Stomach smooth muscle (tissue), 2 donors: ENCODE results near the gene TSSK2.

Source experiments
- H3K27ac ChIP-seq: one replicate; pipeline ENCODE4 v1.7.0; 2013; ENCODE audit warnings: mild to moderate bottlenecking, low read length, inconsistent platforms
- H3K27me3 ChIP-seq, 2 donors: one replicate each; pipeline ENCODE4 v1.7.0; 2013; ENCODE audit warnings: low read length in 2 of 2; ENCODE audit not compliant: insufficient read depth in 2 of 2, control insufficient read depth in 1 of 2
- H3K36me3 ChIP-seq, 2 donors: one replicate each; pipeline ENCODE4 v1.7.0; 2013; ENCODE audit warnings: low read length in 2 of 2; ENCODE audit not compliant: control insufficient read depth in 2 of 2, insufficient read depth in 2 of 2
- H3K4me1 ChIP-seq: one replicate; pipeline ENCODE4 v1.7.0; 2013; ENCODE audit warnings: low read length; ENCODE audit not compliant: control insufficient read depth, insufficient read depth
- H3K4me3 ChIP-seq, 2 donors: one replicate each; pipeline ENCODE4 v1.7.0; 2013; ENCODE audit warnings: low read length in 2 of 2
- H3K9ac ChIP-seq, 2 donors: one replicate each; pipeline ENCODE4 v1.7.0; 2013; ENCODE audit warnings: low read length in 2 of 2, mild to moderate bottlenecking in 1 of 2
- H3K9me3 ChIP-seq, 2 donors: one replicate each; pipeline ENCODE4 v1.7.0; 2013; ENCODE audit warnings: low read length in 2 of 2; ENCODE audit not compliant: control insufficient read depth in 2 of 2
- donor health status: healthy.
- donor health status: Pancreatic carcinoma.

Gene TSSK2

GRCh38 chr22:19172213-19173046 lies 41.3 kb downstream of the TSSK2 start:
- peak overlapping the region; percentile 90 to 94 for H3K4me3 ChIP-seq
- no peaks in the 10 kb centered on the region for H3K9me3 ChIP-seq
- H3K36me3 ChIP-seq = no peaks in the 10 kb centered on the region
- peak overlapping the region; percentile 91 for H3K27ac ChIP-seq
- H3K9ac ChIP-seq = peak overlapping the region; percentile 97 to 98
- peaks cover 59% of the 10 kb centered on the region for H3K4me1 ChIP-seq
- H3K27me3 ChIP-seq = peaks cover 15 to 20% of the 10 kb centered on the region in 2 donors

GRCh38 chr22:19173047-19174035 lies 42.2 kb downstream of the TSSK2 start:
- Histone ChIP-seq H3K9ac (peak overlapping the region in 1 of 2 donors; percentile 98), H3K27ac (no peak overlapping the region), H3K36me3 (no peaks in the 10 kb centered on the region), H3K27me3 (peaks cover 7 to 14% of the 10 kb centered on the region in 2 donors), H3K4me3 (peak overlapping the region in 1 of 2 donors; percentile 94), H3K4me1 (peaks cover 64% of the 10 kb centered on the region), H3K9me3 (no peaks in the 10 kb centered on the region)

- H3K36me3 ChIP-seq = no peaks in the 10 kb centered on the region
- peak overlapping the region in 1 of 2 donors; percentile 21 for H3K9ac ChIP-seq
- H3K27me3 ChIP-seq = peaks cover 0 to 4% of the 10 kb centered on the region in 2 donors
- H3K9me3 ChIP-seq = no peaks in the 10 kb centered on the region
- peaks cover 63% of the 10 kb centered on the region for H3K4me1 ChIP-seq
- no peak overlapping the region for H3K27ac ChIP-seq
- H3K4me3 ChIP-seq = no peak overlapping the region
These were observed 43.3 kb downstream of the TSSK2 start for GRCh38 chr22:19174106-19175025.

- Histone ChIP-seq H3K27me3 (no peaks in the 10 kb centered on the region), H3K27ac (no peak overlapping the region), H3K36me3 (no peaks in the 10 kb centered on the region), H3K9me3 (no peaks in the 10 kb centered on the region), H3K4me3 (no peak overlapping the region), H3K4me1 (peaks cover 57% of the 10 kb centered on the region), H3K9ac (no peak overlapping the region)
These were observed 44.0 kb downstream of the TSSK2 start for GRCh38 chr22:19175026-19175601.

GRCh38 chr22:19175602-19176174 lies 44.6 kb downstream of the TSSK2 start:
- Histone ChIP-seq H3K9me3 (no peaks in the 10 kb centered on the region), H3K27me3 (no peaks in the 10 kb centered on the region), H3K4me1 (peaks cover 51% of the 10 kb centered on the region), H3K36me3 (no peaks in the 10 kb centered on the region), H3K4me3 (no peak overlapping the region), H3K9ac (no peak overlapping the region), H3K27ac (no peak overlapping the region)

- H3K27ac ChIP-seq = no peak overlapping the region
- H3K4me1 ChIP-seq = peaks cover 47% of the 10 kb centered on the region
- no peaks in the 10 kb centered on the region for H3K9me3 ChIP-seq
- no peak overlapping the region for H3K4me3 ChIP-seq
- no peak overlapping the region for H3K9ac ChIP-seq
- H3K36me3 ChIP-seq = no peaks in the 10 kb centered on the region
- no peaks in the 10 kb centered on the region for H3K27me3 ChIP-seq
These were observed 45.1 kb downstream of the TSSK2 start for GRCh38 chr22:19176175-19176643.

GRCh38 chr22:19176732-19177131 lies 45.6 kb downstream of the TSSK2 start:
- Histone ChIP-seq H3K4me3 (peak overlapping the region in 1 of 2 donors; percentile 78), H3K9ac (no peak overlapping the region), H3K27me3 (no peaks in the 10 kb centered on the region), H3K27ac (no peak overlapping the region), H3K9me3 (no peaks in the 10 kb centered on the region), H3K36me3 (no peaks in the 10 kb centered on the region), H3K4me1 (peaks cover 47% of the 10 kb centered on the region)

GRCh38 chr22:19177164-19178064 lies 46.3 kb downstream of the TSSK2 start:
- H3K27ac ChIP-seq = peak overlapping the region; percentile 66

More at GRCh38 chr22:19177164-19178064, 46.3 kb downstream of the TSSK2 start:
- Histone ChIP-seq H3K9ac (peak overlapping the region; percentile 64), H3K4me1 (peaks cover 40% of the 10 kb centered on the region), H3K9me3 (no peaks in the 10 kb centered on the region), H3K36me3 (no peaks in the 10 kb centered on the region), H3K27me3 (no peaks in the 10 kb centered on the region), H3K4me3 (peak overlapping the region; percentile 58 to 78)
